Measurements from ENCODE around the gene CDC14B. TPM values are rescaled to one million over a fixed set of nuclear protein-coding genes. Genes with fewer than 3 reads are reported as not detected.

CDC14B gene
- total RNA-seq, 1 experiment from 2014 or later = 28.4 TPM

DNA sequence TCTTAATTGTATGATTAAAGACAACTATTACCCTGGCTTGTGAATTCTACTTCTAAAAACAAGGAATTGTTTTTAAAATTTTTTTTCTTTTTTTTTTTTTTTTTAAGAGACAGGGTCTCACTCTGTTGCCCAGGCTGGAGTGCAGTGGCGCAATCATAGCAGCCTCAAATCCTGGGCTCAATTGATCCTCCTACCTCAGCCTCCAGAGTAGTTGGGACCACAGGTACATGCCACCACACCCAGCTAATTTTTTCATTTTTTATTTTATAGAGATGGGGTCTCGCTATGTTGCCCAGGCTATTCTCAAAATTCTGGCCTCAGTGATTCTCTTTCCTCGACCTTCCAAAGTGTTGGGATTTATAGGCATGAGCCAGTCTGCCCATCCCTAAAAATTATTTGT is 107.4 kb downstream of the CDC14B start:
- no peak overlapping the region for H3K4ac ChIP-seq (ENCODE audit: low read depth, low read length)
- no peak overlapping the region for H4K91ac ChIP-seq (ENCODE audit: insufficient read length, low read depth, low read length)
- no peak overlapping the region for H3K4me2 ChIP-seq (ENCODE audit: insufficient read depth, insufficient read length, low read length)
- no CpG with 5 or more reads among the region's 3 CpGs for WGBS (ENCODE audit: extremely low coverage, insufficient read length, low lambda C conversion rate)
- no peaks in the 10 kb centered on the region for H3K79me2 ChIP-seq (ENCODE audit: insufficient read depth, low read length)
- no peak overlapping the region for H2BK12ac ChIP-seq (ENCODE audit: insufficient read length, low read depth, low read length)
- H2AFZ ChIP-seq (ENCODE audit: low read length) = no peak overlapping the region
- no peak for DNase-seq
- no peak overlapping the region for H2BK5ac ChIP-seq (ENCODE audit: insufficient read length, low read length)
- H3K27me3 ChIP-seq (ENCODE audit: insufficient read depth, low read length) = no peaks in the 10 kb centered on the region
- H3K56ac ChIP-seq (ENCODE audit: insufficient read length, low read depth, low read length) = no peak overlapping the region
- H3K27ac ChIP-seq (ENCODE audit: insufficient read length, low read depth, low read length) = no peak overlapping the region
- H3K23me2 ChIP-seq (ENCODE audit: insufficient read length, low read depth, low read length, poor library complexity, severe bottlenecking) = no peaks in the 10 kb centered on the region
- H3K14ac ChIP-seq (ENCODE audit: insufficient read depth, low read length) = no peak overlapping the region
- no peak overlapping the region for H2BK120ac ChIP-seq (ENCODE audit: low read depth, low read length, poor library complexity, severe bottlenecking)
- no peaks in the 10 kb centered on the region for H3K4me1 ChIP-seq (ENCODE audit: insufficient read depth, low read length)
- no peaks in the 10 kb centered on the region for H3K27me3 Mint-ChIP-seq (ENCODE audit: low read depth)
- H3K4me3 Mint-ChIP-seq = no peak overlapping the region
- TF ChIP-seq, protein P1, sequence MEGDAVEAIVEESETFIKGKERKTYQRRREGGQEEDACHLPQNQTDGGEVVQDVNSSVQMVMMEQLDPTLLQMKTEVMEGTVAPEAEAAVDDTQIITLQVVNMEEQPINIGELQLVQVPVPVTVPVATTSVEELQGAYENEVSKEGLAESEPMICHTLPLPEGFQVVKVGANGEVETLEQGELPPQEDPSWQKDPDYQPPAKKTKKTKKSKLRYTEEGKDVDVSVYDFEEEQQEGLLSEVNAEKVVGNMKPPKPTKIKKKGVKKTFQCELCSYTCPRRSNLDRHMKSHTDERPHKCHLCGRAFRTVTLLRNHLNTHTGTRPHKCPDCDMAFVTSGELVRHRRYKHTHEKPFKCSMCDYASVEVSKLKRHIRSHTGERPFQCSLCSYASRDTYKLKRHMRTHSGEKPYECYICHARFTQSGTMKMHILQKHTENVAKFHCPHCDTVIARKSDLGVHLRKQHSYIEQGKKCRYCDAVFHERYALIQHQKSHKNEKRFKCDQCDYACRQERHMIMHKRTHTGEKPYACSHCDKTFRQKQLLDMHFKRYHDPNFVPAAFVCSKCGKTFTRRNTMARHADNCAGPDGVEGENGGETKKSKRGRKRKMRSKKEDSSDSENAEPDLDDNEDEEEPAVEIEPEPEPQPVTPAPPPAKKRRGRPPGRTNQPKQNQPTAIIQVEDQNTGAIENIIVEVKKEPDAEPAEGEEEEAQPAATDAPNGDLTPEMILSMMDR (conservative IDR thresholded peaks at IDR 0.05) = no peak
- no peak overlapping the region for H2BK15ac ChIP-seq (ENCODE audit: low read depth, low read length)
- no peak overlapping the region for H3T11ph ChIP-seq (ENCODE audit: low read length)
- H4K8ac ChIP-seq (replicated peaks; ENCODE audit: insufficient read length, low read depth, low read length) = no peak overlapping the region
- H2AK5ac ChIP-seq (ENCODE audit: insufficient read length, low read length) = no peak overlapping the region
- H3K9me3 ChIP-seq (ENCODE audit: control insufficient read depth, low read depth, low read length) = no peaks in the 10 kb centered on the region
- H4K5ac ChIP-seq (ENCODE audit: insufficient read length, low read depth, low read length) = no peak overlapping the region
- no peak overlapping the region for H3K23ac ChIP-seq (ENCODE audit: insufficient read length, low read depth, low read length)
- H3K36me3 Mint-ChIP-seq (ENCODE audit: insufficient read depth in 1 of 3, low read depth in 3 of 3) = peaks cover 9 to 26% (median 21%) of the 10 kb centered on the region in 3 experiments; a peak in 6 of 7 replicates
- no peak overlapping the region for H3K27ac Mint-ChIP-seq
- no peaks in the 10 kb centered on the region for H3K79me1 ChIP-seq (ENCODE audit: insufficient read depth, low read depth, low read length, poor library complexity, severe bottlenecking)
- no peaks in the 10 kb centered on the region for H4K20me1 ChIP-seq (ENCODE audit: control insufficient read depth, insufficient read depth, insufficient read length)
- no peak overlapping the region for H2BK20ac ChIP-seq (ENCODE audit: low read depth, low read length, poor library complexity, severe bottlenecking)
- H3K18ac ChIP-seq (ENCODE audit: insufficient read length, low read depth, low read length) = no peak overlapping the region
- H3K4me1 Mint-ChIP-seq = peaks cover 9 to 12% of the 10 kb centered on the region in 2 experiments
- H3K9ac ChIP-seq (ENCODE audit: extremely low read depth, insufficient read length, low read length) = no peak overlapping the region
- no peaks in the 10 kb centered on the region for H3K9me3 Mint-ChIP-seq
